Tibial nerve (tissue), 4 donors: ENCODE data around the gene C20orf96. TPM values are rescaled to one million over a fixed set of nuclear protein-coding genes. Genes with fewer than 3 reads are reported as not detected.

ENCODE experiments used
- DNase-seq, 2 donors: peaks; one replicate each; pipeline ENCODE4 v3.0.0-alpha.2; 2019; ENCODE audit warnings: low spot score in 2 of 2
- H3K27ac ChIP-seq, 4 donors: fragments of 200-600 bp; sonication (generic) in 3 of 4; one replicate each; pipeline ENCODE4 v1.5.1; 2017 to 2019; ENCODE audit warnings: mild to moderate bottlenecking in 1 of 4
- H3K27me3 ChIP-seq, 2 donors: fragments of 200-600 bp; sonication (generic) in 1 of 2; one replicate each; pipeline versions ENCODE4 v1.5.1 to v1.6.0; 2017 to 2019
- H3K36me3 ChIP-seq, 3 donors: fragments of 200-600 bp; sonication (generic); one replicate each; pipeline ENCODE4 v1.5.1; 2018 to 2019
- H3K4me1 ChIP-seq, 4 donors: fragments of 200-600 bp; sonication (generic) in 3 of 4; one replicate each; pipeline ENCODE4 v1.5.1; 2017 to 2019
- H3K4me3 ChIP-seq, 4 donors: fragments of 200-600 bp; sonication (generic) in 3 of 4; one replicate each; pipeline ENCODE4 v1.5.1; 2017 to 2019; ENCODE audit warnings: mild to moderate bottlenecking in 1 of 4, moderate library complexity in 1 of 4
- H3K9me3 ChIP-seq, 4 donors: fragments of 200-600 bp; sonication (generic) in 3 of 4; one replicate each; pipeline ENCODE4 v1.5.1; 2017 to 2019
- CTCF ChIP-seq, 5 experiments: fragments of 200-600 bp in 3 of 5; fragments of 450-650 bp in 2 of 5; sonication (generic) in 3 of 5; IDR thresholded peaks; one replicate each; pipeline ENCODE4 v1.5.1; 2016 to 2019; ENCODE audit warnings: antibody characterized with exemption in 5 of 5, mild to moderate bottlenecking in 3 of 5, moderate library complexity in 2 of 5
- EP300 ChIP-seq, 2 donors: sonication (generic); formaldehyde crosslinking; IDR thresholded peaks; one replicate each; pipeline ENCODE4 v1.6.1; 2017; ENCODE audit warnings: antibody characterized with exemption in 2 of 2, mild to moderate bottlenecking in 1 of 2
- POLR2A ChIP-seq, 2 donors: fragments of 450-650 bp; IDR thresholded peaks; one replicate each; pipeline ENCODE4 v1.6.1; 2017; ENCODE audit warnings: antibody characterized with exemption in 2 of 2, mild to moderate bottlenecking in 2 of 2, moderate library complexity in 2 of 2
- WGBS, 2 donors: methylation state at CpG; one replicate each; pipeline ENCODE4 v1.1.5; 2018; 5-methylcytosine and 5-hydroxymethylcytosine counted together
- total RNA-seq, 4 donors: library from RNA; depleted of rRNA; stranded (reverse); fragments of >200 nt; gene quantifications; one replicate each; pipeline ENCODE4 v1.1.0, GENCODE V29; 2016

The C20orf96 gene
- total RNA-seq, 4 donors from 2014 or later: 3.5 to 8.7 (median 4.5) TPM

- TF ChIP-seq EP300 (IDR thresholded peaks at IDR 0.05) (no peak), CTCF (IDR thresholded peaks at IDR 0.05) (no peak), POLR2A (IDR thresholded peaks at IDR 0.05) (no peak)
- 0 to 1% methylated on average over 4 to 57 of the region's 103 CpGs for WGBS, 2 donors
- no peak for DNase-seq
- H3K4me3 ChIP-seq: peak overlapping the region; percentile 61 to 93 (median 70)
- H3K4me1 ChIP-seq: peaks cover 0 to 61% (median 13%) of the 10 kb centered on the region in 4 donors
- no peaks in the 10 kb centered on the region for H3K27me3 ChIP-seq
- no peaks in the 10 kb centered on the region for H3K9me3 ChIP-seq
- no peaks in the 10 kb centered on the region for H3K36me3 ChIP-seq
- H3K27ac ChIP-seq: peak overlapping the region; percentile 87 to 99 (median 93)
Observed at GRCh38 chr20:325889-326644, 35.5 kb upstream of the C20orf96 start.

DNA sequence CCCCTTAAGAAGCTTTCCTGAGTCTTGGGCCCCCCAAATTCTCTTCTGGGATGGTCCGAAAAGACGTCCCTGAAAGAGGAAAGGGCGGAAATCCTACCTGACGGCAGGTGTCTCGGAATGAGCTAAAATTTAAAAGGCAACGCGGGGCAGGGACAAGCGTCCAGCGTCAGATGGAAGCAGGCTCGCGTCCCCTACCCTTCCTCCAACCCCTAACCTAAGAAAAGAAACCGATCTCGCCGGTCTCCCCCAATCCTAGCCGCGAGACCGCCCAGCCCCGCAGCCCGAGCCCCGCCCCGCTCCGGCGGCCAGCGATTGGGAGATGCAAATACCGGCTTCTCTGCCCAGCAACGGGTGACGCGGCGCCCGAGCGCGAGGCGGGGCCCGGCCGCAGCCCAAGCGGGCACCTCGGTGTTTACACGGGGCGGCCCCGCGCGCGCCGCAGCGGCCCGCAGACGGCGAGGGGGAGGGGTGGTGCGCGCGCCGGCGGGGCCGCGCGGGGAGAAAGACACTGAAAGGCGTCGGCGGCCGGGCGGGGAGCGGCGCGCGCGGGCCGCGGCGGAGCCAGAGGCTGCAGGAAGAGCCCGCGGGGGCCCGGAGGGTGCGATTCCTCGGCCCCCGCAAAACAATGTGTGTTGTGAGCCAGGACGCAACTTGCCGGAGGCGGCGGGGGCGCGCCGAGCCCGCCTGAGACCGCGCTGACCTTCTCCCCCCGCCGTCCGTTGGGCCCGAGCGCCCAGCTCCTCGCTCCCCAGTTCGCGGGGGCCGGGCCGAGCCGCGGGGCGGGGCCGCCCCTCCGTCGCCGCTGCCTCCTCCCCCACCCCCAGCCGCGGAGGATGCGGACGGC, 34.7 kb upstream of the C20orf96 start, which contains the start of gene SOX12:
Gene SOX12 (plus strand): TSS at position 508 of the 844 bp plus-strand sequence. CDS start 373 bp downstream, outside the sequence.
- peak in 1 of 5 experiments; percentile 16 for TF ChIP-seq CTCF (IDR thresholded peaks at IDR 0.05)
- peak in 1 of 2 donors; percentile 48 for TF ChIP-seq EP300 (IDR thresholded peaks at IDR 0.05)
- peak; percentile 34 to 64 for TF ChIP-seq POLR2A (IDR thresholded peaks at IDR 0.05)
- DNase-seq: peak; percentile 95 to 97
- no peaks in the 10 kb centered on the region for H3K9me3 ChIP-seq
- H3K36me3 ChIP-seq: no peaks in the 10 kb centered on the region
- H3K4me3 ChIP-seq: peak within 1 kb of the TSS; percentile 61 to 93 (median 70)
- H3K4me1 ChIP-seq: peaks cover 0 to 53% (median 12%) of the 10 kb centered on the region in 4 donors
- WGBS, 2 donors: 0 to 1% methylated on average over 50 to 57 of the region's 106 CpGs
- H3K27me3 ChIP-seq: no peaks in the 10 kb centered on the region
- peak within 1 kb of the TSS; percentile 87 to 99 (median 95) for H3K27ac ChIP-seq

DNA sequence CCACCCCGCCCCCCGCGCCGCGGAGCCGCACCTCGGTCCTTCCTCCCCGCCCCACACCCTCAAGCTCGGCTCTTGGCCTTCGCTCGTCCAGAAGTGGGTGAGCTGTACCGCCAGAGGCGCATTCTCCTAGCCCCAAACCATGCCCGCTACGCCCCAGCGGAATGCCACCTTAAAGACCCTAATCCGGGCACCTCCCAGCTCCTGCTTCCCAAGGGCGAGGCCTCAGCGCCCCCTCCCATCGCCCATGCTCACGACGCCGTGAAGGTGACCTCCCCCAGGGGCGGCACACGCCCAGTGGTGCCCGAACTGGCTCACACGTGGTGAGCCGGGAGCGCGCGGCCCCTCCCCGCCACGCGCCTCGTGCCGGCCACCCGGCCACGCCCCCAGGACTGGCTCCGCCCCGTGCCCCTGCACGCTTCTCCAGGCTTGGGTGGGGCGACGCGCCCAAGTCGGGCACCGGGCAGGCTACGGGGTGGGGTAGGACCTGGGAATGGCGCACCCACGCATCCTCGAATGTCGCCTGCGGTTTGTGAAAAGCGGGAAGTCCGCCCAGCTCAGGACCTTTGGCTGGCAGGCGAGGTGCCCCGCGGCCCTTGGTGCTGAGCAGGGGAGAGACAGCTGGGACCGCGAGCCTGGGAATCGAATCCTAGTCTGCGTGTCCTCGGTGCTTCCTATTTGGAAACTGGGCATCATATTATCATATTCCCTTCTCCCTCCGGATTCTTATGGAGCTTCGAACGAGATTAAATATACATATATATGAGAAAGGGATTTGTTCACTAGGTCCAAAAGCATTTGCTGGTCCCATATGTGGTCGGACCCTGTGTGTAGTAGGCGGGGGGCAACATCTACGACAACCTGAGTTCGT, 33.9 kb upstream of the C20orf96 start:
- Histone ChIP-seq H3K27me3 (no peaks in the 10 kb centered on the region), H3K4me1 (peaks cover 0 to 45% (median 6%) of the 10 kb centered on the region in 4 donors), H3K36me3 (no peaks in the 10 kb centered on the region), H3K27ac (peak overlapping the region; percentile 87 to 99 (median 95)), H3K4me3 (peak overlapping the region; percentile 56 to 93 (median 70)), H3K9me3 (no peaks in the 10 kb centered on the region)
- TF ChIP-seq POLR2A (IDR thresholded peaks at IDR 0.05): peak; percentile 67 to 76
- peak in 1 of 2 donors; percentile 84 for TF ChIP-seq EP300 (IDR thresholded peaks at IDR 0.05)
- peak in 4 of 5 experiments; percentile 11 to 67 (median 50) for TF ChIP-seq CTCF (IDR thresholded peaks at IDR 0.05)
- WGBS, 2 donors: 0 to 1% methylated on average over 24 to 30 of the region's 69 CpGs
- peak; percentile 85 to 86 for DNase-seq

DNA sequence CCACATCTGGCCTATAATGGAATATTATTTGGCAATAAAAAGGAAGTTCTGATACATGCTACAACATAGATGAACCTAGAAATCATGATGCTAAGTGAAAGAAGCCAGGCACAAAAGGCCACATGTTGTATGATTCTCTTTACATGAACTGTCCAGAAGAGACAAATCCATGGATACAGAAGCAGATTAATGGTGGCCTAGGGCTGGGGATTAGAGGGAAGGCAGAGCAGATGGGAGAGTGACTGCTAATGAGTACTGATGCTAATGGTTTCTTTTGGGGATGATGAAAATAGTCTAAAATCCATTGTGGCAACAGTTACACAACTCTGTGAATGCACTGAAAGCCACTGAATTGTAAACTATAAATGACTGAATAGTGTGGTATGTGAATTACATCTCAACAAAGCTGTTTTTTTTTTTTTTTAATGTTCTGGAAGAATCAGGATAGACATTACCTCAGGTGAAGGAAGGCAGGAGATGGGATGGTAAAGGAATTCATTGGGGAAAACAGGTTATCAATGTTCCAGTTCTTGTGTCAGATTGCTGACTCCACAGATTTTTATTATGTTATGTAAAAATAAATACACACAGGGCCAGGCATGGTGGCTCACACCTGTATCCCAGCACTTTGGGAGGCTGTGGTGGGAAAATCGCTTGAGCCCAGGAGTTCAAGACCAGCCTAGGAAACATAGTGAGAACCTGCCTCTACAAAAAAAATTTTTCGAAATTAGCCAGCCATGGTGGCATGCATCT, 25.9 kb upstream of the C20orf96 start:
- H3K36me3 ChIP-seq: no peaks in the 10 kb centered on the region
- no peak overlapping the region for H3K27ac ChIP-seq
- H3K4me1 ChIP-seq: no peaks in the 10 kb centered on the region
- WGBS, 2 donors: 93 to 98% methylated on average over 2 of the region's 2 CpGs
- H3K27me3 ChIP-seq: no peaks in the 10 kb centered on the region
- no peak for DNase-seq
- no peaks in the 10 kb centered on the region for H3K9me3 ChIP-seq
- no peak for TF ChIP-seq POLR2A (IDR thresholded peaks at IDR 0.05)
- no peak for TF ChIP-seq EP300 (IDR thresholded peaks at IDR 0.05)
- TF ChIP-seq CTCF (IDR thresholded peaks at IDR 0.05): no peak
- no peak overlapping the region for H3K4me3 ChIP-seq
